A549 (cell line): Measurements from ENCODE around the gene GRK2. TPM values are rescaled to one million over a fixed set of nuclear protein-coding genes. Genes with fewer than 3 reads are reported as not detected.

ENCODE experiments used
- ATAC-seq, 2 experiments: fragments of 200-7000 bp in 1 of 2; fragments of >200 bp in 1 of 2; cut with Nextera tagmentation in 1 of 2; cut with Tn5 transposase in 1 of 2; 3 replicates each; pipeline versions ENCODE4 v1.8.0 to v1.9.1; 2018 to 2020; ENCODE audit warnings: mild to moderate bottlenecking in 1 of 2, moderate library complexity in 1 of 2
- CTCF ChIA-PET: fragments of 300-600 bp; sonication (Branson Sonifier 250); formaldehyde crosslinking; extraction: SDS; loops from one replicate; lab custom pipeline; 2021; ENCODE audit warnings: antibody characterized with exemption, inconsistent platforms; lab: Yijun Ruan, JAX
- POLR2A ChIA-PET: fragments of 350-600 bp; formaldehyde crosslinking; extraction: SDS; loops from one replicate; lab custom pipeline; 2021; ENCODE audit warnings: antibody characterized with exemption, inconsistent platforms; lab: Yijun Ruan, JAX
- DNase-seq, 2 experiments: peaks; one replicate each; pipeline versions ENCODE4 v3.0.0 to v3.0.0-alpha.2; 2011 to 2016; ENCODE audit warnings: low read depth in 1 of 2, low spot score in 1 of 2
- FAIRE-seq: peaks from 2 replicates; lab custom pipeline; 2011; peaks lifted over from hg19 to GRCh38; lab: Jason Lieb, UNC
- H3K27ac ChIP-seq, 2 experiments: fragments of >200 bp; sonication (Bioruptor Twin); formaldehyde crosslinking; 3 replicates each; pipeline ENCODE4 v1.5.1; 2016 to 2017
- H3K4me1 ChIP-seq: fragments of >200 bp; sonication (Bioruptor Twin); formaldehyde crosslinking; 3 replicates; pipeline ENCODE4 v1.6.1; 2016
- H3K4me2 ChIP-seq: fragments of >200 bp; sonication (Bioruptor Twin); formaldehyde crosslinking; 3 replicates; pipeline ENCODE4 v1.6.1; 2016
- H3K4me3 ChIP-seq: fragments of >200 bp; sonication (Bioruptor Twin); formaldehyde crosslinking; 3 replicates; pipeline ENCODE4 v1.5.1; 2016
- H3K9me3 ChIP-seq: fragments of >200 bp; sonication (Bioruptor Twin); formaldehyde crosslinking; 3 replicates; pipeline ENCODE4 v1.6.1; 2016
- ATOH8 ChIP-seq: fragments of 250-450 bp; sonication (Bioruptor Pico); IDR thresholded peaks from 2 replicates; pipeline ENCODE4 v1.5.0; 2020; ENCODE audit warnings: low read depth, mild to moderate bottlenecking, moderate library complexity
- BCL3 ChIP-seq: fragments of >200 bp; sonication (Bioruptor Twin); formaldehyde crosslinking; IDR thresholded peaks from 3 replicates; pipeline ENCODE4 v1.6.1; 2016
- CBX8 ChIP-seq: fragments of 200-600 bp; sonication (generic); IDR thresholded peaks from 2 replicates; pipeline ENCODE4 v1.6.1; 2016
- EP300 ChIP-seq, 2 experiments: fragments of >200 bp; sonication (Bioruptor Twin); formaldehyde crosslinking; IDR thresholded peaks; 2 replicates in 1 of 2; 3 replicates in 1 of 2; pipeline ENCODE4 v1.6.1; 2016 to 2017
- FOSL2 ChIP-seq, 2 experiments: fragments of 450-650 bp in 1 of 2; fragments of >200 bp in 1 of 2; sonication (Bioruptor Twin) in 1 of 2; formaldehyde crosslinking; IDR thresholded peaks; 2 replicates each; pipeline versions ENCODE4 v1.5.0 to v1.6.1; 2016 to 2020; ENCODE audit warnings: mild to moderate bottlenecking in 1 of 2, moderate library complexity in 1 of 2
- HES2 ChIP-seq: fragments of >200 bp; sonication (Bioruptor Twin); formaldehyde crosslinking; IDR thresholded peaks from 2 replicates; pipeline ENCODE4 v1.6.1; 2016
- HEYL ChIP-seq: fragments of 250-450 bp; sonication (Bioruptor Pico); IDR thresholded peaks from 2 replicates; pipeline ENCODE4 v1.8.0; 2021; ENCODE audit warnings: mild to moderate bottlenecking, moderate library complexity
- HOXA7 ChIP-seq: fragments of 250-450 bp; sonication (Bioruptor Pico); IDR thresholded peaks from 2 replicates; pipeline ENCODE4 v1.5.0; 2020; ENCODE audit warnings: mild to moderate bottlenecking, moderate library complexity
- JUN ChIP-seq, 2 experiments: fragments of >200 bp; sonication (Bioruptor Twin); formaldehyde crosslinking; IDR thresholded peaks; 2 replicates in 1 of 2; 3 replicates in 1 of 2; pipeline ENCODE4 v1.6.1; 2016 to 2017
- KDM1A ChIP-seq: fragments of 200-600 bp; sonication (generic); IDR thresholded peaks from 2 replicates; pipeline ENCODE4 v1.6.1; 2016; ENCODE audit warnings: low read depth, mild to moderate bottlenecking
- MAX ChIP-seq: IDR thresholded peaks from 2 replicates; pipeline ENCODE4 v1.6.1; 2012
- NFE2L2 ChIP-seq: fragments of 150-350 bp; conservative IDR thresholded peaks from 2 replicates; pipeline ENCODE4 v1.6.1; 2014; ENCODE audit warnings: low read length
- NPAS2 ChIP-seq: fragments of 250-450 bp; sonication (Bioruptor Pico); IDR thresholded peaks from 2 replicates; pipeline ENCODE4 v1.8.0; 2022; ENCODE audit warnings: mild to moderate bottlenecking, moderate library complexity, borderline replicate concordance
- PBX3 ChIP-seq: IDR thresholded peaks from 2 replicates; pipeline ENCODE4 v1.6.1; 2012
- RCOR1 ChIP-seq: fragments of 150-350 bp; IDR thresholded peaks from 2 replicates; pipeline ENCODE4 v1.6.1; 2014; ENCODE audit warnings: antibody characterized with exemption, low read length, low read depth
- ZFP36 ChIP-seq: fragments of 450-650 bp; IDR thresholded peaks from 2 replicates; pipeline ENCODE4 v1.6.1; 2014; ENCODE audit warnings: borderline replicate concordance; ENCODE audit not compliant: partially characterized antibody
- WGBS: methylation state at CpG from one replicate; pipeline ENCODE4 v1.1.6; 2017; ENCODE audit errors: missing lambda C conversion rate; 5-methylcytosine and 5-hydroxymethylcytosine counted together
- polyA plus RNA-seq, 4 experiments: library from polyadenylated mRNA; depleted of rRNA in 3 of 4; stranded (reverse); fragments of >200 nt; fragmentation: RNase III in 1 of 4; extraction: RNeasy Plus Mini Kit Qiagen cat#74134 plus additional on column Dnase treatment in 1 of 4; gene quantifications; 2 replicates in 3 of 4; 3 replicates in 1 of 4; pipeline ENCODE4 v1.2.3, GENCODE V29; 2011 to 2017

GRK2 gene
- polyA plus RNA-seq, 2 of the 4 experiments (the other 2 are of a cell fraction), result 20.5 to 29.7 TPM

GRCh38 chr11:67268962-67269268, 2.6 kb downstream of the GRK2 start:
- H3K4me2 ChIP-seq, result no peak overlapping the region
- WGBS, result 93% methylated on average over 8 of the region's 13 CpGs
- CTCF ChIA-PET, result interaction anchor here (0.8 to 3.8 kb wide), 4 partner anchors 14 to 48 kb away, joined by 3 to 34 read pairs (median 5); no protein-coding TSS in a partner anchor

GRCh38 chr11:67269401-67270255, 3.4 kb downstream of the GRK2 start:
- ATAC-seq (no peak), FAIRE-seq (no peak), DNase-seq (no peak)
- ChIA-PET POLR2A (interaction anchor here (0.5 kb wide), 1 partner anchor 106 kb away, joined by 4 read pairs; no protein-coding TSS in a partner anchor), CTCF (interaction anchor here (0.6 to 4.1 kb wide), 6 partner anchors 7 to 47 kb away, joined by 3 to 34 read pairs (median 5); no protein-coding TSS in a partner anchor)
- H3K9me3 ChIP-seq, result no peaks in the 10 kb centered on the region
- 86% methylated on average over 13 of the region's 15 CpGs for WGBS
- no peak overlapping the region for H3K4me2 ChIP-seq
- TF ChIP-seq ZFP36 (no peak), JUN (IDR thresholded peaks at IDR 0.05) (no peak), RCOR1 (no peak), BCL3 (no peak), HEYL (CRISPR knock-in tag) (no peak), MAX (no peak), FOSL2 (IDR thresholded peaks at IDR 0.05) (no peak), FOSL2 (CRISPR knock-in tag; IDR thresholded peaks at IDR 0.05) (no peak), HOXA7 (CRISPR knock-in tag) (no peak), NPAS2 (CRISPR knock-in tag) (no peak), CBX8 (no peak), PBX3 (no peak)
- no peak overlapping the region for H3K4me3 ChIP-seq
- H3K4me1 ChIP-seq, result peaks cover 21% of the 10 kb centered on the region; the same call in 2 of the 3 replicates
- H3K27ac ChIP-seq, result peak overlapping the region in 1 of 2 experiments; percentile 21; a peak in 1 of 6 replicates

More at GRCh38 chr11:67268962-67269268, 2.6 kb downstream of the GRK2 start:
- no peak for FAIRE-seq
- H3K27ac ChIP-seq, result no peak overlapping the region
- peaks cover 21% of the 10 kb centered on the region; the same call in 2 of the 3 replicates for H3K4me1 ChIP-seq
- H3K4me3 ChIP-seq, result no peak overlapping the region
- no peak for ATAC-seq
- no peak for DNase-seq
- no peaks in the 10 kb centered on the region for H3K9me3 ChIP-seq
- TF ChIP-seq ATOH8 (CRISPR knock-in tag) (no peak), HES2 (no peak), KDM1A (no peak), PBX3 (no peak), NFE2L2 (no peak), EP300 (IDR thresholded peaks at IDR 0.05) (no peak)
- TF ChIP-seq, all 56 proteins: peak for 0
- POLR2A ChIA-PET, result no interaction called here
